SK-N-SH (cell line): Measurements from ENCODE around the gene CCND2. TPM values are rescaled to one million over a fixed set of nuclear protein-coding genes. Genes with fewer than 3 reads are reported as not detected.

Experiments used
- CTCF ChIA-PET: fragments of 300-600, 350-600 bp; formaldehyde crosslinking; extraction: SDS; loops from one replicate; lab custom pipeline; 2021; lab: Yijun Ruan, JAX
- POLR2A ChIA-PET: fragments of 350-600 bp; sonication (Branson Sonifier 250); formaldehyde crosslinking; extraction: SDS; loops from one replicate; lab custom pipeline; 2020; ENCODE audit warnings: antibody characterized with exemption, inconsistent platforms; lab: Yijun Ruan, JAX
- DNase-seq: peaks from one replicate; pipeline ENCODE4 v3.0.0; 2012
- H2AFZ ChIP-seq: fragments of 200-600 bp; sonication (generic); 2 replicates; pipeline ENCODE4 v1.8.1; 2016; ENCODE audit warnings: antibody characterized with exemption, mild to moderate bottlenecking, low read depth
- H3F3A ChIP-seq: fragments of 200-600 bp; sonication (generic); replicated peaks from 2 replicates; pipeline ENCODE3; 2016; ENCODE audit warnings: antibody characterized with exemption, mild to moderate bottlenecking; ENCODE audit not compliant: insufficient read depth
- H3K27ac ChIP-seq, 2 experiments: fragments of 200-500 bp in 1 of 2; fragments of 200-600 bp in 1 of 2; sonication (Bioruptor generic) in 1 of 2; sonication (generic), shearing (Covaris generic) in 1 of 2; 2 replicates each; pipeline versions ENCODE4 v1.5.1 to v1.6.1; 2014 to 2016; ENCODE audit warnings: low read depth in 2 of 2, inconsistent platforms in 1 of 2, low read length in 1 of 2, mild to moderate bottlenecking in 1 of 2, mixed read lengths in 1 of 2
- H3K27me3 ChIP-seq: fragments of 200-600 bp; sonication (generic), shearing (Covaris generic); 2 replicates; pipeline ENCODE4 v1.6.1; 2016; ENCODE audit warnings: mixed run types; ENCODE audit not compliant: insufficient read depth
- H3K36me3 ChIP-seq, 2 experiments: fragments of 200-500 bp in 1 of 2; fragments of 200-600 bp in 1 of 2; sonication (Bioruptor generic) in 1 of 2; sonication (generic) in 1 of 2; replicated peaks in 1 of 2; 2 replicates each; pipeline versions ENCODE3 to v1.5.1; 2014 to 2016; ENCODE audit warnings: low read length in 1 of 2, mild to moderate bottlenecking in 1 of 2; ENCODE audit not compliant: insufficient read depth in 2 of 2, control insufficient read depth in 1 of 2
- H3K4me1 ChIP-seq, 2 experiments: fragments of 200-500 bp in 1 of 2; fragments of 200-600 bp in 1 of 2; sonication (Bioruptor generic) in 1 of 2; sonication (generic), shearing (Covaris generic) in 1 of 2; 2 replicates each; pipeline versions ENCODE4 v1.5.1 to v1.6.1; 2014 to 2016; ENCODE audit warnings: low read depth in 1 of 2, low read length in 1 of 2, mixed run types in 1 of 2; ENCODE audit not compliant: insufficient read depth in 2 of 2, control insufficient read depth in 1 of 2
- H3K4me2 ChIP-seq: fragments of 200-600 bp; sonication (generic), shearing (Covaris generic); 2 replicates; pipeline ENCODE4 v1.6.1; 2017; ENCODE audit warnings: mixed run types
- H3K4me3 ChIP-seq, 2 experiments: fragments of 200-500 bp in 1 of 2; fragments of 200-600 bp in 1 of 2; sonication (Bioruptor generic) in 1 of 2; sonication (generic), shearing (Covaris generic) in 1 of 2; 2 replicates each; pipeline versions ENCODE4 v1.5.1 to v1.8.1; 2014 to 2016; ENCODE audit warnings: low read depth in 2 of 2, inconsistent platforms in 1 of 2, low read length in 1 of 2, mild to moderate bottlenecking in 1 of 2, mixed read lengths in 1 of 2, moderate library complexity in 1 of 2
- H3K79me2 ChIP-seq: fragments of 200-600 bp; sonication (generic); 2 replicates; pipeline ENCODE4 v1.8.1; 2017; ENCODE audit warnings: mild to moderate bottlenecking; ENCODE audit not compliant: insufficient read depth
- H3K9ac ChIP-seq: fragments of 200-600 bp; sonication (generic); 2 replicates; pipeline ENCODE4 v1.6.1; 2017; ENCODE audit warnings: mixed run types
- H3K9me2 ChIP-seq: fragments of 200-600 bp; sonication (generic); 2 replicates; pipeline ENCODE4 v1.6.1; 2017; ENCODE audit warnings: mixed run types
- H3K9me3 ChIP-seq: fragments of 200-600 bp; sonication (generic); 2 replicates; pipeline ENCODE4 v1.6.1; 2017; ENCODE audit warnings: mixed run types, mild to moderate bottlenecking, moderate library complexity
- H4K20me1 ChIP-seq: fragments of 200-600 bp; sonication (generic); 2 replicates; pipeline ENCODE4 v1.6.1; 2017; ENCODE audit warnings: mild to moderate bottlenecking, mixed run types; ENCODE audit not compliant: insufficient read depth
- CHD2 ChIP-seq: fragments of 150-350 bp; IDR thresholded peaks from 2 replicates; pipeline ENCODE4 v1.6.1; 2018; ENCODE audit warnings: low read length; ENCODE audit not compliant: partially characterized antibody
- CTCF ChIP-seq: fragments of 200-600 bp; sonication (generic); IDR thresholded peaks from 2 replicates; pipeline ENCODE4 v1.6.1; 2017; ENCODE audit warnings: antibody characterized with exemption, mild to moderate bottlenecking, moderate library complexity
- ELF1 ChIP-seq: IDR thresholded peaks from 2 replicates; pipeline ENCODE4 v1.4.0; 2012
- EZH2phosphoT487 ChIP-seq: fragments of 200-600 bp; sonication (generic); IDR thresholded peaks from 2 replicates; pipeline ENCODE4 v1.6.1; 2017; ENCODE audit warnings: low read depth, mixed run types, mild to moderate bottlenecking, antibody characterized with exemption, moderate library complexity, borderline replicate concordance
- GABPA ChIP-seq: IDR thresholded peaks from 2 replicates; pipeline ENCODE4 v1.4.0; 2012; ENCODE audit warnings: low read depth, mild to moderate bottlenecking
- IRF3 ChIP-seq: fragments of 150-350 bp; IDR thresholded peaks from 2 replicates; pipeline ENCODE4 v1.6.1; 2016; ENCODE audit warnings: mild to moderate bottlenecking, low read depth, low read length
- JUND ChIP-seq: IDR thresholded peaks from 2 replicates; pipeline ENCODE4 v1.4.0; 2012
- MAX ChIP-seq: IDR thresholded peaks from 2 replicates; pipeline ENCODE4 v1.4.0; 2012; ENCODE audit warnings: low read depth
- MEF2A ChIP-seq: IDR thresholded peaks from 2 replicates; pipeline ENCODE4 v1.4.0; 2012; ENCODE audit warnings: low read depth, borderline replicate concordance
- MXI1 ChIP-seq: IDR thresholded peaks from 2 replicates; pipeline ENCODE4 v1.6.1; 2012; ENCODE audit warnings: mild to moderate bottlenecking, low read depth, low read length, improper control_type of control experiment
- NFIC ChIP-seq: IDR thresholded peaks from 2 replicates; pipeline ENCODE4 v1.4.0; 2012; ENCODE audit warnings: borderline replicate concordance
- NRF1 ChIP-seq: IDR thresholded peaks from 2 replicates; pipeline ENCODE4 v1.6.1; 2012; ENCODE audit warnings: low read depth, mild to moderate bottlenecking, low read length
- PBX3 ChIP-seq: IDR thresholded peaks from 2 replicates; pipeline ENCODE4; 2012
- POLR2AphosphoS5 ChIP-seq: IDR thresholded peaks from 2 replicates; pipeline ENCODE4 v1.6.1; 2012; ENCODE audit warnings: low read depth, low read length
- RCOR1 ChIP-seq: fragments of 150-350 bp; IDR thresholded peaks from 2 replicates; pipeline ENCODE4 v1.6.1; 2017; ENCODE audit warnings: antibody characterized with exemption, low read length
- RFX5 ChIP-seq: IDR thresholded peaks from 2 replicates; pipeline ENCODE4 v1.6.1; 2012; ENCODE audit warnings: mild to moderate bottlenecking, improper control_type of control experiment, low read length
- SIN3A ChIP-seq: IDR thresholded peaks from 2 replicates; pipeline ENCODE4 v1.6.1; 2012; ENCODE audit warnings: low read depth, mild to moderate bottlenecking, low read length, moderate library complexity, borderline replicate concordance
- TAF1 ChIP-seq: IDR thresholded peaks from 2 replicates; pipeline ENCODE4 v1.6.1; 2012; ENCODE audit warnings: low read depth, mild to moderate bottlenecking, low read length, moderate library complexity, borderline replicate concordance
- YY1 ChIP-seq: IDR thresholded peaks from 2 replicates; pipeline ENCODE4 v1.4.0; 2012; ENCODE audit warnings: low read depth, mild to moderate bottlenecking
- WGBS: methylation state at CpG from one replicate; pipeline ENCODE4 v1.1.6; 2017; ENCODE audit warnings: low lambda C conversion rate; 5-methylcytosine and 5-hydroxymethylcytosine counted together
- polyA plus RNA-seq, 3 experiments: library from polyadenylated mRNA; depleted of rRNA; stranded (reverse); fragments of >200 nt; gene quantifications; 2 replicates each; pipeline ENCODE4 v1.2.3, GENCODE V29; 2012

Gene CCND2
- polyA plus RNA-seq, 1 of the 3 experiments (the other 2 are of a cell fraction): not detected

- TF ChIP-seq MAX: no peak
- TF ChIP-seq YY1: no peak
These were observed 46.9 kb downstream of the CCND2 start (continued) for GRCh38 chr12:4320497-4320852.

- ChIA-PET CTCF (interaction anchor here (0.5 to 1.5 kb wide), 5 partner anchors 13 to 207 kb away, joined by 3 to 6 read pairs (median 3); no protein-coding TSS in a partner anchor), POLR2A (interaction anchor here (1.7 kb wide), 1 partner anchor 97 kb away, joined by 4 read pairs; no protein-coding TSS in a partner anchor)
- Histone ChIP-seq H3K4me1 (peaks cover 0 to 8% of the 10 kb centered on the region in 2 experiments; a peak in 2 of 4 replicates), H2AFZ (peak within 1 kb of the TSS; percentile 99), H3K9me2 (no peaks in the 10 kb centered on the region), H3K27me3 (no peaks in the 10 kb centered on the region), H3K36me3 (peaks cover 3 to 11% of the 10 kb centered on the region in 2 experiments), H3F3A (peaks cover 4% of the 10 kb centered on the region), H3K4me3 (peak within 1 kb of the TSS; percentile 86 to 88), H4K20me1 (peaks cover 9% of the 10 kb centered on the region; the same call in 1 of the 2 replicates), H3K79me2 (peaks cover 46% of the 10 kb centered on the region), H3K27ac (peak within 1 kb of the TSS; percentile 79 to 90), H3K9ac (peak within 1 kb of the TSS; percentile 74), H3K4me2 (peak within 1 kb of the TSS; percentile 89), H3K9me3 (no peaks in the 10 kb centered on the region)
- DNase-seq: peak; percentile 99
- WGBS: 3% methylated on average over 24 of the region's 76 CpGs
- TF ChIP-seq MAX (peak; percentile 56; the same call in 1 of the 2 replicates), NFIC (no peak), TAF1 (peak; percentile 74), POLR2AphosphoS5 (peak; percentile 83), EZH2phosphoT487 (no peak), JUND (no peak), MXI1 (peak; percentile 88), CHD2 (peak; percentile 36), RCOR1 (0 out of 2 replicates have a peak, but pooled peaks have one; percentile 44), MEF2A (no peak), IRF3 (no peak), PBX3 (peak; percentile 43), SIN3A (no peak; the same call in 1 of the 2 replicates), RFX5 (peak; percentile 88), YY1 (0 out of 2 replicates have a peak, but pooled peaks have one; percentile 26), GABPA (peak; percentile 62), CTCF (no peak), NRF1 (peak; percentile 84), ELF1 (peak; percentile 82)
These were observed 47.5 kb downstream of the CCND2 start, which contains the start of gene TIGAR for GRCh38 chr12:4320853-4321701. Gene TIGAR (plus strand): TSS chr12:4321213. CDS start chr12:4321272, 59 bp downstream.
